ENCODE measurements around the gene IER5L. TPM values are rescaled to one million over a fixed set of nuclear protein-coding genes. Genes with fewer than 3 reads are reported as not detected.
A peak's percentile ranks its signal among the peaks of the same experiment; 100 is the strongest.

The IER5L gene
- total and polyA plus RNA-seq, 12 donors: 0.46 to 168 (median 18.6) TPM

DNA sequence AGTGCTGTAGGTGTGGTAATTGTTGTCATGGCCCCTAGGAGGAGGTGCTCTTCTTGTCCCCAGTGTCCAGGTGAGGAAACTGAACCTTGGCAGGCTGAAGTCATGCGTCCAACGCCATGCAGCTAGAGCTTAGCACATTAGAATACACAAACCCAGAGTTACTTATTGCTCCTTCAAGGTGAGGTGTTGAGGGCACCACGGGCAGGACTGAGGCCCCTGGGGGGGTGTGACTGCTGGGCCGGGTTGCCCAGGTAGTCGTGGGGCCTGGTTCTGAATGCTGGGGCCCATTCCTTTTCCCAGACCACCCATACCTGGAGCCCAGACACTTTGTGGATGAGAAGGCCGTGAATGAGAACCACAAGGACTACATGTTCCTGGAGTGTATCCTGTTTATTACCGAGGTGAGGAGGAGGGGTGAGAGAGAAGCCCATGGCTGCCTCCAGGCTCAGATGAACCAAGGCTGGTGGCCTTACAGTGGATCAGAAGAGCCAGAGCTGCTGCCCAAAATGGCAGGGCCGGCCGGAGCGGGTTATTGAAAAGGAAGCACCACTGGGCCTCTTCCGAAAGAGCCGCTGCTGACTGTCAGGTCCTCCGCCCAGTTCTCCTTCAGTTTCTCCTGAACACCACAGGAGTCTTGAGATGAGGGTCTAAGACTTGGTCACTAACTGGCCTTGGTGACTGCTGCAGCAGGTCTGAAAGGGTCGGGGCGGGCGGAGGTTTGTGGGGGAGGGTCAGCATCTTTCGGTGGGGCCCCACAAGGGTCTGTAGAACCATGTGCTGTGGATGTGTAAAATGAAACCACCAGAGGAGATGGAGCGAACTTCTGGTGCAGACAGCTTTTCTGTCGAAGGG, 40.5 kb downstream of the IER5L start:
- intact Hi-C loops (cut with DNase I): loop anchor here (5.0 to 10.0 kb wide), 3 partner anchors 35 to 597 kb away; no protein-coding TSS in a partner anchor
- Histone ChIP-seq H3K4me3 (no peak overlapping the region), H3K36me3 (replicated peaks in 1 of 2) (peaks cover 0 to 33% of the 10 kb centered on the region in 2 donors), H3K27ac (peak overlapping the region; percentile 98 to 100 (median 100)), H3K4me1 (replicated peaks in 1 of 2) (peaks cover 45 to 55% of the 10 kb centered on the region in 2 donors), H3K27me3 (no peaks in the 10 kb centered on the region), H3K9me3 (replicated peaks in 1 of 3) (no peaks in the 10 kb centered on the region)
- DNase-seq: no peak
- 78 to 82% (median 80%) methylated on average over 13 to 19 of the region's 19 CpGs for WGBS, 4 donors
- TF ChIP-seq, protein P1, sequence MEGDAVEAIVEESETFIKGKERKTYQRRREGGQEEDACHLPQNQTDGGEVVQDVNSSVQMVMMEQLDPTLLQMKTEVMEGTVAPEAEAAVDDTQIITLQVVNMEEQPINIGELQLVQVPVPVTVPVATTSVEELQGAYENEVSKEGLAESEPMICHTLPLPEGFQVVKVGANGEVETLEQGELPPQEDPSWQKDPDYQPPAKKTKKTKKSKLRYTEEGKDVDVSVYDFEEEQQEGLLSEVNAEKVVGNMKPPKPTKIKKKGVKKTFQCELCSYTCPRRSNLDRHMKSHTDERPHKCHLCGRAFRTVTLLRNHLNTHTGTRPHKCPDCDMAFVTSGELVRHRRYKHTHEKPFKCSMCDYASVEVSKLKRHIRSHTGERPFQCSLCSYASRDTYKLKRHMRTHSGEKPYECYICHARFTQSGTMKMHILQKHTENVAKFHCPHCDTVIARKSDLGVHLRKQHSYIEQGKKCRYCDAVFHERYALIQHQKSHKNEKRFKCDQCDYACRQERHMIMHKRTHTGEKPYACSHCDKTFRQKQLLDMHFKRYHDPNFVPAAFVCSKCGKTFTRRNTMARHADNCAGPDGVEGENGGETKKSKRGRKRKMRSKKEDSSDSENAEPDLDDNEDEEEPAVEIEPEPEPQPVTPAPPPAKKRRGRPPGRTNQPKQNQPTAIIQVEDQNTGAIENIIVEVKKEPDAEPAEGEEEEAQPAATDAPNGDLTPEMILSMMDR (IDR thresholded peaks at IDR 0.05): no peak
- no peak for TF ChIP-seq POLR2A (IDR thresholded peaks at IDR 0.05)

- peaks cover 36 to 45% of the 10 kb centered on the region in 2 donors for H3K4me1 ChIP-seq (replicated peaks in 1 of 2)
- 65 to 79% (median 74%) methylated on average over 11 to 16 of the region's 16 CpGs for WGBS, 4 donors
- TF ChIP-seq, protein P1 (IDR thresholded peaks at IDR 0.05): no peak
- TF ChIP-seq POLR2A (IDR thresholded peaks at IDR 0.05): no peak
- H3K27ac ChIP-seq: peak overlapping the region in 2 of 5 donors; percentile 98 to 100
- H3K36me3 ChIP-seq (replicated peaks in 1 of 2): peaks cover 0 to 30% of the 10 kb centered on the region in 2 donors
- H3K9me3 ChIP-seq (replicated peaks in 1 of 3): no peaks in the 10 kb centered on the region
- intact Hi-C loops (cut with DNase I): loop anchor here (5.0 to 10.0 kb wide), 3 partner anchors 36 to 598 kb away; no protein-coding TSS in a partner anchor
- H3K27me3 ChIP-seq: no peaks in the 10 kb centered on the region
- DNase-seq: peak in 1 of 7 donors; percentile 45
- no peak overlapping the region for H3K4me3 ChIP-seq
Observed at GRCh38 chr9:129136446-129137035, 41.5 kb downstream of the IER5L start.

DNA sequence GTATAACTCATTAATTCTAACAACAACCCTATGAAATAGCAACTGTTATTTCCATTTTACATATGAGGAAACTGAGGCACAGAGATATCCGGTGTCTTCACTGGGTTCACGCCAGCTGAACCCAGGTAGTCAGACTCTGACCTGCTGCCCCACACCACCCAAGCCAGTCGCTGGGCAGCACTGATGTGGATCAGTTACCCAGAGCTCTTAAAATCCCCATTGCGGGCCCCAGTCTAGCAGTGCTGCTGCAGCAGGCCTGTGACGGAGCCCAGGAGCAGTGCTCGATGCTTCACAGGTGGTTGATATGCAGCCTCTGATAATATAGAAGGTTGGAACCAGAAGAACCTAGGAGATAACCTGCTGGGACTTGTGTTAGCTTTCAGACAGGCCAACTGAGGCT, 42.6 kb downstream of the IER5L start:
- Histone ChIP-seq H3K9me3 (replicated peaks in 1 of 3) (no peaks in the 10 kb centered on the region), H3K27me3 (no peaks in the 10 kb centered on the region), H3K4me1 (replicated peaks in 1 of 2) (peaks cover 26 to 34% of the 10 kb centered on the region in 2 donors), H3K36me3 (replicated peaks in 1 of 2) (peaks cover 0 to 33% of the 10 kb centered on the region in 2 donors), H3K4me3 (no peak overlapping the region), H3K27ac (no peak overlapping the region)
- no peak for DNase-seq
- TF ChIP-seq, protein P1 (IDR thresholded peaks at IDR 0.05): no peak
- TF ChIP-seq POLR2A (IDR thresholded peaks at IDR 0.05): no peak
- intact Hi-C loops (cut with DNase I): loop anchor here (5.0 to 10.0 kb wide), 3 partner anchors 37 to 599 kb away; no protein-coding TSS in a partner anchor
- WGBS, 4 donors: 85 to 91% (median 87%) methylated on average over 6 of the region's 6 CpGs

DNA sequence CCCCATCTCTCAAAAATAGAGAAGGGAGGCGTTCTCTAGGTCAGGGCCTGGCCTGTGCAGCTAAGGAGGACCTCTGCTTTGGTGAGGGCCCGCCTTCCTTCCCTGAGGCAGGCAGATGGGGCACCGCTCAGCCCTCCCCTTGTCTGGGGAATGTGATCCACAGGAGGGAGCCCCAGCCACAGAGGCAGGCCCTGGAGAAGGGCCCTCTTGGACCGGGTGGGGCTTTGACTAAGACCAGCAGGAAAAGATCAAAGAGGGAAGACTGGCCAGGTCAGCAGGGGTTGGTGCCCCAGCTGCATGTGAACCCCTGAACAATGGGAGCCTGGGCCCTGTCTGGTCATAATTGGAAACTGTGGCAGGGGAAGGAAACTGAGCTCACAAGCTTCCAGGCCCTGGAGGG, 45.0 kb downstream of the IER5L start:
- intact Hi-C loops (cut with DNase I): loop anchor here in 1 of 2 donors (10.0 kb wide), 1 partner anchor 602 kb away; no protein-coding TSS in a partner anchor
- H3K27me3 ChIP-seq: no peaks in the 10 kb centered on the region
- H3K27ac ChIP-seq: peak overlapping the region in 1 of 5 donors; percentile 38
- H3K36me3 ChIP-seq (replicated peaks in 1 of 2): peaks cover 0 to 43% of the 10 kb centered on the region in 2 donors
- TF ChIP-seq POLR2A (IDR thresholded peaks at IDR 0.05): no peak
- TF ChIP-seq, protein P1 (IDR thresholded peaks at IDR 0.05): no peak
- WGBS, 4 donors: 80 to 89% (median 87%) methylated on average over 4 of the region's 4 CpGs
- no peak for DNase-seq
- no peak overlapping the region for H3K4me3 ChIP-seq
- no peaks in the 10 kb centered on the region for H3K9me3 ChIP-seq (replicated peaks in 1 of 3)
- H3K4me1 ChIP-seq (replicated peaks in 1 of 2): peaks cover 4 to 12% of the 10 kb centered on the region in 2 donors
